Liver (tissue), 9 donors: ENCODE measurements around the gene MPZL2. TPM values are rescaled to one million over a fixed set of nuclear protein-coding genes. Genes with fewer than 3 reads are reported as not detected.
A peak's percentile ranks its signal among the peaks of the same experiment; 100 is the strongest.

Source experiments
- DNase-seq: peaks from one replicate; pipeline ENCODE4 v3.0.0-alpha.2; 2017; ENCODE audit warnings: low spot score
- H3K27ac ChIP-seq, 2 donors: one replicate each; pipeline ENCODE4 v1.7.0; 2013; ENCODE audit warnings: inconsistent platforms in 2 of 2, low read length in 2 of 2, control low read depth in 1 of 2, low read depth in 1 of 2, mild to moderate bottlenecking in 1 of 2
- H3K27me3 ChIP-seq, 4 donors: one replicate each; pipeline versions ENCODE4 v1.6.1 to v1.7.0; 2013; ENCODE audit warnings: low read length in 3 of 4, inconsistent platforms in 1 of 4, mild to moderate bottlenecking in 1 of 4, moderate library complexity in 1 of 4; ENCODE audit not compliant: control insufficient read depth in 4 of 4, insufficient read depth in 4 of 4
- H3K36me3 ChIP-seq, 4 donors: one replicate each; pipeline versions ENCODE4 v1.6.1 to v1.7.0; 2013; ENCODE audit warnings: low read length in 3 of 4, mild to moderate bottlenecking in 3 of 4, low read depth in 1 of 4, moderate library complexity in 1 of 4; ENCODE audit not compliant: control insufficient read depth in 4 of 4, insufficient read depth in 3 of 4
- H3K4me1 ChIP-seq, 4 donors: one replicate each; pipeline versions ENCODE4 v1.6.1 to v1.7.0; 2013; ENCODE audit warnings: low read length in 3 of 4, mild to moderate bottlenecking in 3 of 4, moderate library complexity in 1 of 4; ENCODE audit not compliant: control insufficient read depth in 4 of 4, insufficient read depth in 4 of 4
- H3K4me3 ChIP-seq, 3 donors: one replicate each; pipeline versions ENCODE4 v1.6.1 to v1.7.0; 2013; ENCODE audit warnings: low read length in 3 of 3, control low read depth in 1 of 3, low read depth in 1 of 3, mild to moderate bottlenecking in 1 of 3
- H3K9ac ChIP-seq, 2 donors: one replicate each; pipeline ENCODE4 v1.7.0; 2013; ENCODE audit warnings: low read length in 2 of 2, mild to moderate bottlenecking in 2 of 2, moderate library complexity in 2 of 2, control low read depth in 1 of 2, low read depth in 1 of 2
- H3K9me3 ChIP-seq, 4 donors: one replicate each; pipeline versions ENCODE4 v1.6.1 to v1.7.0; 2013; ENCODE audit warnings: low read length in 3 of 4; ENCODE audit not compliant: control insufficient read depth in 4 of 4
- EGR1 ChIP-seq, 2 donors: IDR thresholded peaks; 2 replicates each; pipeline ENCODE4 v1.6.1; 2016 to 2018; ENCODE audit warnings: antibody characterized with exemption in 2 of 2, low read depth in 2 of 2
- FOXA1 ChIP-seq: IDR thresholded peaks from 2 replicates; pipeline ENCODE4 v1.6.1; 2016; ENCODE audit warnings: antibody characterized with exemption
- FOXA2 ChIP-seq: IDR thresholded peaks from 2 replicates; pipeline ENCODE4 v1.6.1; 2016; ENCODE audit warnings: antibody characterized with exemption
- GABPA ChIP-seq, 2 donors: IDR thresholded peaks in 1 of 2; conservative IDR thresholded peaks in 1 of 2; 2 replicates each; pipeline ENCODE4 v1.6.1; 2016; ENCODE audit warnings: antibody characterized with exemption in 2 of 2, mild to moderate bottlenecking in 1 of 2, moderate library complexity in 1 of 2
- HNF4A ChIP-seq, 2 donors: conservative IDR thresholded peaks; 2 replicates each; pipeline ENCODE4 v1.6.1; 2016; ENCODE audit warnings: antibody characterized with exemption in 2 of 2, mild to moderate bottlenecking in 2 of 2
- HNF4G ChIP-seq: IDR thresholded peaks from 2 replicates; pipeline ENCODE4 v1.6.1; 2016; ENCODE audit warnings: antibody characterized with exemption
- JUND ChIP-seq, 2 donors: IDR thresholded peaks; 2 replicates each; pipeline ENCODE4 v1.6.1; 2016; ENCODE audit warnings: antibody characterized with exemption in 2 of 2
- MAX ChIP-seq: IDR thresholded peaks from 2 replicates; pipeline ENCODE4 v1.6.1; 2016; ENCODE audit warnings: antibody characterized with exemption
- NR2F2 ChIP-seq: IDR thresholded peaks from 2 replicates; pipeline ENCODE4 v1.6.1; 2016; ENCODE audit warnings: antibody characterized with exemption
- RAD21 ChIP-seq, 2 donors: IDR thresholded peaks; 2 replicates each; pipeline ENCODE4 v1.6.1; 2016; ENCODE audit warnings: antibody characterized with exemption in 2 of 2, mild to moderate bottlenecking in 2 of 2
- REST ChIP-seq: IDR thresholded peaks from 2 replicates; pipeline ENCODE4 v1.6.1; 2016; ENCODE audit warnings: antibody characterized with exemption, mild to moderate bottlenecking
- RXRA ChIP-seq, 2 donors: IDR thresholded peaks; 2 replicates each; pipeline ENCODE4 v1.6.1; 2017 to 2018; ENCODE audit warnings: antibody characterized with exemption in 2 of 2, mild to moderate bottlenecking in 1 of 2
- SP1 ChIP-seq: IDR thresholded peaks from 2 replicates; pipeline ENCODE4 v1.6.1; 2018; ENCODE audit warnings: antibody characterized with exemption, mild to moderate bottlenecking
- TAF1 ChIP-seq: conservative IDR thresholded peaks from 2 replicates; pipeline ENCODE4 v1.6.1; 2016; ENCODE audit warnings: antibody characterized with exemption, mild to moderate bottlenecking
- YY1 ChIP-seq: IDR thresholded peaks from 2 replicates; pipeline ENCODE4 v1.6.1; 2016; ENCODE audit warnings: antibody characterized with exemption, mild to moderate bottlenecking
- ZBTB33 ChIP-seq: IDR thresholded peaks from 2 replicates; pipeline ENCODE4 v1.6.1; 2016; ENCODE audit warnings: antibody characterized with exemption
- WGBS: extraction: QIAGEN DNeasy Blood & Tissue Kit; methylation state at CpG from one replicate; pipeline ENCODE4 v1.1.7; 2013; 5-methylcytosine and 5-hydroxymethylcytosine counted together
- polyA plus RNA-seq, 2 donors: library from polyadenylated mRNA; stranded (reverse) in 1 of 2; unstranded in 1 of 2; fragments of 200-250 nt in 1 of 2; fragments of >200 nt in 1 of 2; fragmentation: Nextera tagmentation in 1 of 2; extraction: Ambion mirVana in 1 of 2; gene quantifications; one replicate each; pipeline versions ENCODE4 v1.2.1 to v1.2.3, GENCODE V29; 2013 to 2015
- total RNA-seq, 2 donors: library from RNA; depleted of rRNA; stranded (reverse); fragments of >200 nt; gene quantifications; one replicate each; pipeline ENCODE4 v1.2.3, GENCODE V29; 2014
- TF ChIP-seq, protein P1 (sequence below): IDR thresholded peaks from 2 replicates; pipeline ENCODE4 v1.6.1; 2016; ENCODE audit warnings: antibody characterized with exemption
- donor health status: healthy.
- donor health status: healthy.
- donor health status: healthy.
- donor health status: healthy.
- donor health status: healthy.

The MPZL2 gene
- total and polyA plus RNA-seq, 4 donors = 8.4 to 17.2 (median 11.9) TPM

DNA sequence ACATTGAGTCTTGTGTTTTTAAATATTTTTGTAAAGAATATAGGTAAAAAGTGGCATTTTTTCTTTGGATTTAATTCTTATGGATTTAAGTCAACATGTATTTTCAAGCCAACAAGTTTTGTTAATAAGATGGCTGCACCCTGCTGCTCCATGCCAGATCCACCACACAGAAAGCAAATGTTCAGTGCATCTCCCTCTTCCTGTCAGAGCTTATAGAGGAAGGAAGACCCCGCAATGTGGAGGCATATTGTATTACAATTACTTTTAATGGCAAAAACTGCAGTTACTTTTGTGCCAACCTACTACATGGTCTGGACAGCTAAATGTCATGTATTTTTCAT lies 40.1 kb upstream of the MPZL2 start:
- H3K9me3 ChIP-seq = no peaks in the 10 kb centered on the region
- H3K9ac ChIP-seq = no peak overlapping the region
- TF ChIP-seq FOXA1 = no peak
- no peak for TF ChIP-seq ZBTB33
- no peak for TF ChIP-seq JUND (IDR thresholded peaks at IDR 0.05)
- no peak for TF ChIP-seq REST
- TF ChIP-seq EGR1 (IDR thresholded peaks at IDR 0.05; ENCODE audit: low read depth in 2 of 2) = no peak
- TF ChIP-seq, protein P1, sequence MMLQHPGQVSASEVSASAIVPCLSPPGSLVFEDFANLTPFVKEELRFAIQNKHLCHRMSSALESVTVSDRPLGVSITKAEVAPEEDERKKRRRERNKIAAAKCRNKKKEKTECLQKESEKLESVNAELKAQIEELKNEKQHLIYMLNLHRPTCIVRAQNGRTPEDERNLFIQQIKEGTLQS = no peak
- no peak for TF ChIP-seq YY1
- DNase-seq = no peak
- H3K4me3 ChIP-seq = no peak overlapping the region
- no peaks in the 10 kb centered on the region for H3K36me3 ChIP-seq
- WGBS = 84% methylated on average over 1 of the region's 1 CpG
- peaks cover 0 to 3% (median 0%) of the 10 kb centered on the region in 4 donors for H3K27me3 ChIP-seq
- no peak overlapping the region for H3K27ac ChIP-seq
- no peaks in the 10 kb centered on the region for H3K4me1 ChIP-seq

DNA sequence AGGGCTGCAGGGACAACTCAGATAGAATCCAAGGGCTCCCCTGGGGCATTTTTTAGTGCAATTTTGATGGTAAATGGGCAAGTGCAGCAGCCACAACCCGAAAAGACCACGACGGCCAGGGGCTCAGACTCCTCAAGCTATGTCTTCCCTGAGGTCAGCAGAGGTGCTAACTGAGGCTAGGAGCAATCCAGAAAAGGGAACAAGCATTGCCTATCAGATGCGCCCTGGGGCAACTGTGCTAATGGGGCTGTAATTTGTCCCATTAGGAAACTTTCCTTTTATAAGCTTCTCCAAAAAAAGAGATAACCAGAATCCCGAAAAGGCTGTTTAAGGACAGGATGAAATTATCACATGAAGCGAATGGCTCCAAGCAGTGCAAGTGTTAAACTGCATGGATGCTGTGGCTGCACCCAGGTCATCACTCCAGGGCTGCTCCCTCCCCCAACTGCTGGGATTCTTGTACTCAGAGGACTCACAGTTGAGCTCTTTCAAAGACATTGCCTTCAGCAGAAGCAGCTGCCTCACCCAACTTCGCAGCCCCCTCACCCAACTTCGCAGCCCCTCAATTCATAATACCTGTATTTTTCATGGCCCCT lies 37.6 kb upstream of the MPZL2 start:
- TF ChIP-seq MAX = no peak
- H3K9me3 ChIP-seq = no peaks in the 10 kb centered on the region
- no peaks in the 10 kb centered on the region for H3K4me1 ChIP-seq
- 76% methylated on average over 8 of the region's 8 CpGs for WGBS
- H3K27me3 ChIP-seq = peaks cover 0 to 3% (median 0%) of the 10 kb centered on the region in 4 donors
- DNase-seq = no peak
- H3K27ac ChIP-seq = no peak overlapping the region
- no peak overlapping the region for H3K4me3 ChIP-seq
- H3K9ac ChIP-seq = no peak overlapping the region
- no peaks in the 10 kb centered on the region for H3K36me3 ChIP-seq

GRCh38 chr11:118295815-118296454 lies 31.8 kb upstream of the MPZL2 start:
- Histone ChIP-seq H3K36me3 (no peaks in the 10 kb centered on the region), H3K4me3 (no peak overlapping the region), H3K27ac (no peak overlapping the region), H3K9me3 (no peaks in the 10 kb centered on the region), H3K4me1 (peaks cover 0 to 4% (median 0%) of the 10 kb centered on the region in 4 donors), H3K9ac (peak overlapping the region in 1 of 2 donors; percentile 10), H3K27me3 (no peaks in the 10 kb centered on the region)
- WGBS = 44% methylated on average over 3 of the region's 3 CpGs
- no peak for DNase-seq
- TF ChIP-seq, protein P1 = no peak
- TF ChIP-seq TAF1 (no peak), HNF4G (no peak), RAD21 (IDR thresholded peaks at IDR 0.05) (peak; percentile 83), FOXA2 (no peak), HNF4A (conservative IDR thresholded peaks at IDR 0.05) (peak in 1 of 2 donors; percentile 24), MAX (no peak), EGR1 (IDR thresholded peaks at IDR 0.05; ENCODE audit: low read depth in 2 of 2) (no peak), GABPA (IDR thresholded peaks at IDR 0.05 in 1 of 2, conservative IDR thresholded peaks at IDR 0.05 in 1 of 2) (no peak), FOXA1 (peak; percentile 14), YY1 (no peak), RXRA (IDR thresholded peaks at IDR 0.05) (no peak), SP1 (no peak), REST (no peak), NR2F2 (no peak), JUND (IDR thresholded peaks at IDR 0.05) (peak in 1 of 2 donors; percentile 31)
